MM.1S (cell line): ENCODE data around the gene BRD9.

Experiments
- CTCF ChIP-seq: fragments of 300-600 bp; sonication (generic); IDR thresholded peaks from 2 replicates; pipeline ENCODE4 v1.5.1; 2016; ENCODE audit warnings: antibody characterized with exemption, low read length, mixed read lengths
- EZH2 ChIP-seq: fragments of 300-600 bp; sonication (generic); optimal IDR thresholded peaks from 2 replicates; pipeline ENCODE3; 2017; ENCODE audit warnings: low read depth, mild to moderate bottlenecking, antibody characterized with exemption, low read length, mixed read lengths
- EZH2phosphoT487 ChIP-seq: fragments of 300-600 bp; sonication (generic); IDR thresholded peaks from 2 replicates; pipeline ENCODE4 v1.6.1; 2018; ENCODE audit warnings: antibody characterized with exemption, low read length

GRCh38 chr5:920321-920720 is 27.7 kb upstream of the BRD9 start:
- no peak for TF ChIP-seq EZH2
- TF ChIP-seq CTCF, result no peak
- TF ChIP-seq EZH2phosphoT487, result no peak
